Fibroblast of lung (primary cell): Measurements from ENCODE around the gene MYO3B.

Source experiments
- EZH2 ChIP-seq: IDR thresholded peaks from 2 replicates; pipeline ENCODE4 v1.5.1; 2012; ENCODE audit warnings: low read length, control low read depth, mild to moderate bottlenecking; ENCODE audit errors: missing control alignments
- TF ChIP-seq, protein P1 (sequence below), 2 donors: IDR thresholded peaks in 1 of 2; conservative IDR thresholded peaks in 1 of 2; 1 replicate in 1 of 2; 2 replicates in 1 of 2; pipeline ENCODE4 v1.5.1; 2011 to 2012; ENCODE audit warnings: low read length in 2 of 2, control low read depth in 1 of 2, inconsistent platforms in 1 of 2, low read depth in 1 of 2, mild to moderate bottlenecking in 1 of 2

- TF ChIP-seq, protein P1, sequence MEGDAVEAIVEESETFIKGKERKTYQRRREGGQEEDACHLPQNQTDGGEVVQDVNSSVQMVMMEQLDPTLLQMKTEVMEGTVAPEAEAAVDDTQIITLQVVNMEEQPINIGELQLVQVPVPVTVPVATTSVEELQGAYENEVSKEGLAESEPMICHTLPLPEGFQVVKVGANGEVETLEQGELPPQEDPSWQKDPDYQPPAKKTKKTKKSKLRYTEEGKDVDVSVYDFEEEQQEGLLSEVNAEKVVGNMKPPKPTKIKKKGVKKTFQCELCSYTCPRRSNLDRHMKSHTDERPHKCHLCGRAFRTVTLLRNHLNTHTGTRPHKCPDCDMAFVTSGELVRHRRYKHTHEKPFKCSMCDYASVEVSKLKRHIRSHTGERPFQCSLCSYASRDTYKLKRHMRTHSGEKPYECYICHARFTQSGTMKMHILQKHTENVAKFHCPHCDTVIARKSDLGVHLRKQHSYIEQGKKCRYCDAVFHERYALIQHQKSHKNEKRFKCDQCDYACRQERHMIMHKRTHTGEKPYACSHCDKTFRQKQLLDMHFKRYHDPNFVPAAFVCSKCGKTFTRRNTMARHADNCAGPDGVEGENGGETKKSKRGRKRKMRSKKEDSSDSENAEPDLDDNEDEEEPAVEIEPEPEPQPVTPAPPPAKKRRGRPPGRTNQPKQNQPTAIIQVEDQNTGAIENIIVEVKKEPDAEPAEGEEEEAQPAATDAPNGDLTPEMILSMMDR (conservative IDR thresholded peaks at IDR 0.05 in 1 of 2, IDR thresholded peaks at IDR 0.05 in 1 of 2; ENCODE audit: low read depth in 1 of 2, low read length in 2 of 2): no peak
- no peak for TF ChIP-seq EZH2
Observed at GRCh38 chr2:170493426-170494097, 315.6 kb downstream of the MYO3B start.
